Melanocyte of skin (primary cell): ENCODE data around the gene C1QL2. TPM values are rescaled to one million over a fixed set of nuclear protein-coding genes. Genes with fewer than 3 reads are reported as not detected.

ENCODE experiments used
- small RNA-seq, 2 donors: library from RNA; depleted of rRNA; stranded (forward); fragments of <200 nt; gene quantifications; one replicate each; pipeline ENCODE3, GENCODE V24; 2012
- total RNA-seq, 2 donors: library from RNA; depleted of rRNA; stranded (reverse); fragments of >200 nt; gene quantifications; 2 replicates each; pipeline ENCODE4 v1.2.3, GENCODE V29; 2012

The C1QL2 gene
- not detected for total RNA-seq

DNA sequence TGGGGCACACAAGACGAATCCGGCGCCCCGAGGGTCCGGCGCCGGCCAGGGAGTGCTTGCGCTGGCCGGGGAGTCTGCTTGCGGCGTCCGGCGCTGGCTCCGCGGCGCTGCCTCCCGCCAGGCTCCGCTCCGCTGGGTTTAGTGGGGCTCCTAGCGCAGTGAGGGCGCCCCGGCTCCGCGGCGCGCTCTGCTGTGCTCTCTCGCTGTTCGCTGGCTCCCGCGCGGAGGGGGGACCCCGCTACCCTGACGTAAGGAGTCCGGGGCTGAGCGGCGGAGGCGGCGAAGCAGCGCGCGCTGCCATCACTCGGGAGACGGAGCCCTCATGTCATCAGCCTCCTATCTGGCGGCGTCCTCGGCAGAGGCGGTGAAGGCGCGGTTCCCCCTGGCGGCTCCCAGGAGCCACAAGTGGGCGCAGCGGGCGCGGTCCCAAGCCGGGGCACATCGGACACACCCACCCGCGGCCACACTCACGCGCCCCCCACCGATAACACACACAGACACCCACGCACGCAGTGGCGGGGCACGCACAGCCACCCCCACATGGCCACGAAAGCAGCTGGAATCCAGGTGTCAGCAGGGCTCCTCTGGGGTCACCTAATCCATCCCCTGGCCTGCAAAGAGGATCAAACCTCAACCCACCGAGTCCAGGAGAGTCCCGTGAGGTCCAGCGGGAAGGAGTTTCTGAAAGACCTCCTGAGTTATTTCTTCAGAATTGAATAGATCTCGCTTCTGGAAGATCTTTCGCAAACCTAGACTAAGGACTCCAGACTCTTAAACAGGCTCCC, at the start of gene C1QL2:
Gene C1QL2, minus strand, starts transcription at position 189 of the 785 bp plus-strand sequence. CDS start 482 bp downstream, outside the sequence.

Small RNA genes within 50 kb of the gene (small RNA-seq; reads per million reads assigned to genes)
- 0 reads per million in 2 donors for gene RN7SL468P

Other genes with a start within 250 kb of the C1QL2 start
- gene MARCO, start 216.6 kb downstream of the C1QL2 start, total RNA-seq, result not detected
- gene STEAP3, start 65.1 kb upstream of the C1QL2 start, total RNA-seq, result 1 to 10 TPM; 3.7 to 6.5 TPM
- 1 to 10 TPM; 8.9 to 9.3 TPM for gene C2orf76, start 208.1 kb upstream of the C1QL2 start, total RNA-seq
- 100 to 1,000 TPM; 153 to 172 TPM for gene DBI, start 208.2 kb upstream of the C1QL2 start, total RNA-seq